Fibroblast of lung (primary cell): ENCODE data around the gene IMMP2L. TPM values are rescaled to one million over a fixed set of nuclear protein-coding genes. Genes with fewer than 3 reads are reported as not detected.

ENCODE experiments used
- DNase-seq, 2 donors: peaks; one replicate each; pipeline versions ENCODE4 v3.0.0 to v3.0.0-alpha.2; 2010; ENCODE audit warnings: low read depth in 2 of 2
- H2AFZ ChIP-seq: 2 replicates; pipeline ENCODE4 v1.5.1; 2012; ENCODE audit warnings: low read length, control low read depth, inconsistent platforms
- H3K27ac ChIP-seq: 2 replicates; pipeline ENCODE4 v1.5.1; 2011; ENCODE audit warnings: low read length, control low read depth; ENCODE audit not compliant: insufficient read depth
- H3K27me3 ChIP-seq: 2 replicates; pipeline ENCODE4 v1.5.1; 2011; ENCODE audit warnings: mild to moderate bottlenecking, low read length; ENCODE audit not compliant: control insufficient read depth, insufficient read depth
- H3K36me3 ChIP-seq: 2 replicates; pipeline ENCODE4 v1.5.1; 2011; ENCODE audit warnings: low read length; ENCODE audit not compliant: control insufficient read depth, insufficient read depth
- H3K4me1 ChIP-seq: 2 replicates; pipeline ENCODE4 v1.5.1; 2011; ENCODE audit warnings: low read length; ENCODE audit not compliant: control insufficient read depth, insufficient read depth; ENCODE audit errors: extremely low read depth
- H3K4me2 ChIP-seq: 2 replicates; pipeline ENCODE4 v1.5.1; 2011; ENCODE audit warnings: low read length, control low read depth; ENCODE audit not compliant: insufficient read depth; ENCODE audit errors: extremely low read depth
- H3K4me3 ChIP-seq, 4 experiments: fragments of 200-600 bp in 1 of 4; sonication (generic) in 1 of 4; replicated peaks in 1 of 4; 2 replicates each; pipeline ENCODE4 v1.5.1; 2011 to 2016; ENCODE audit warnings: low read length in 4 of 4, low read depth in 3 of 4, mild to moderate bottlenecking in 3 of 4, control low read depth in 2 of 4, inconsistent platforms in 1 of 4, mixed read lengths in 1 of 4; ENCODE audit not compliant: insufficient read depth in 1 of 4; ENCODE audit errors: control extremely low read depth in 1 of 4
- H3K79me2 ChIP-seq: 2 replicates; pipeline ENCODE4 v1.5.1; 2012; ENCODE audit warnings: mild to moderate bottlenecking, low read length, inconsistent platforms; ENCODE audit not compliant: control insufficient read depth, insufficient read depth
- H3K9ac ChIP-seq: 2 replicates; pipeline ENCODE4 v1.5.1; 2011; ENCODE audit warnings: mild to moderate bottlenecking, low read length, control low read depth; ENCODE audit not compliant: insufficient read depth
- H3K9me3 ChIP-seq: 2 replicates; pipeline ENCODE4 v1.5.1; 2012; ENCODE audit warnings: low read depth, low read length; ENCODE audit not compliant: control insufficient read depth, insufficient read depth
- H4K20me1 ChIP-seq: 2 replicates; pipeline ENCODE4 v1.5.1; 2011; ENCODE audit warnings: low read length; ENCODE audit not compliant: control insufficient read depth, insufficient read depth; ENCODE audit errors: extremely low read depth
- EZH2 ChIP-seq: IDR thresholded peaks from 2 replicates; pipeline ENCODE4 v1.5.1; 2012; ENCODE audit warnings: low read length, control low read depth, mild to moderate bottlenecking; ENCODE audit errors: missing control alignments
- polyA plus RNA-seq, 2 donors: library from polyadenylated mRNA; depleted of rRNA in 1 of 2; stranded (reverse) in 1 of 2; unstranded in 1 of 2; fragments of >200 nt; gene quantifications; 2 replicates each; pipeline ENCODE4 v1.2.1, GENCODE V29; 2011 to 2012; ENCODE audit warnings: missing spikeins in 1 of 2
- total RNA-seq: library from RNA; depleted of rRNA; stranded (reverse); fragments of >200 nt; gene quantifications from 2 replicates; pipeline ENCODE4 v1.2.1, GENCODE V29; 2014
- TF ChIP-seq, protein P1 (sequence below), 2 donors: IDR thresholded peaks in 1 of 2; conservative IDR thresholded peaks in 1 of 2; 1 replicate in 1 of 2; 2 replicates in 1 of 2; pipeline ENCODE4 v1.5.1; 2011 to 2012; ENCODE audit warnings: low read length in 2 of 2, control low read depth in 1 of 2, inconsistent platforms in 1 of 2, low read depth in 1 of 2, mild to moderate bottlenecking in 1 of 2

IMMP2L gene
- total and polyA plus RNA-seq, 2 donors (not counting 1 experiment from before 2014, with no cell fraction given) = 6.9 to 14.4 TPM

- no peak overlapping the region for H3K9ac ChIP-seq
- H3K27me3 ChIP-seq = no peaks in the 10 kb centered on the region
- H3K9me3 ChIP-seq = no peaks in the 10 kb centered on the region
- H3K36me3 ChIP-seq = no peaks in the 10 kb centered on the region
- H3K79me2 ChIP-seq = no peaks in the 10 kb centered on the region
- H4K20me1 ChIP-seq = no peaks in the 10 kb centered on the region
- no peak overlapping the region for H2AFZ ChIP-seq
- TF ChIP-seq EZH2 = no peak
- TF ChIP-seq, protein P1, sequence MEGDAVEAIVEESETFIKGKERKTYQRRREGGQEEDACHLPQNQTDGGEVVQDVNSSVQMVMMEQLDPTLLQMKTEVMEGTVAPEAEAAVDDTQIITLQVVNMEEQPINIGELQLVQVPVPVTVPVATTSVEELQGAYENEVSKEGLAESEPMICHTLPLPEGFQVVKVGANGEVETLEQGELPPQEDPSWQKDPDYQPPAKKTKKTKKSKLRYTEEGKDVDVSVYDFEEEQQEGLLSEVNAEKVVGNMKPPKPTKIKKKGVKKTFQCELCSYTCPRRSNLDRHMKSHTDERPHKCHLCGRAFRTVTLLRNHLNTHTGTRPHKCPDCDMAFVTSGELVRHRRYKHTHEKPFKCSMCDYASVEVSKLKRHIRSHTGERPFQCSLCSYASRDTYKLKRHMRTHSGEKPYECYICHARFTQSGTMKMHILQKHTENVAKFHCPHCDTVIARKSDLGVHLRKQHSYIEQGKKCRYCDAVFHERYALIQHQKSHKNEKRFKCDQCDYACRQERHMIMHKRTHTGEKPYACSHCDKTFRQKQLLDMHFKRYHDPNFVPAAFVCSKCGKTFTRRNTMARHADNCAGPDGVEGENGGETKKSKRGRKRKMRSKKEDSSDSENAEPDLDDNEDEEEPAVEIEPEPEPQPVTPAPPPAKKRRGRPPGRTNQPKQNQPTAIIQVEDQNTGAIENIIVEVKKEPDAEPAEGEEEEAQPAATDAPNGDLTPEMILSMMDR (conservative IDR thresholded peaks at IDR 0.05 in 1 of 2, IDR thresholded peaks at IDR 0.05 in 1 of 2; ENCODE audit: low read depth in 1 of 2, low read length in 2 of 2) = no peak
- no peak overlapping the region for H3K4me2 ChIP-seq
- DNase-seq = no peak
- no peak overlapping the region for H3K27ac ChIP-seq
- no peak overlapping the region for H3K4me3 ChIP-seq
- H3K4me1 ChIP-seq = no peaks in the 10 kb centered on the region
Measured at GRCh38 chr7:111578754-111579153, 16.5 kb upstream of the IMMP2L start.

GRCh38 chr7:111571720-111572119, 9.4 kb upstream of the IMMP2L start:
- H3K4me2 ChIP-seq = no peak overlapping the region
- H3K4me1 ChIP-seq = no peaks in the 10 kb centered on the region
- no peaks in the 10 kb centered on the region for H3K9me3 ChIP-seq
- TF ChIP-seq, protein P1 (conservative IDR thresholded peaks at IDR 0.05 in 1 of 2, IDR thresholded peaks at IDR 0.05 in 1 of 2; ENCODE audit: low read depth in 1 of 2, low read length in 2 of 2) = no peak
- no peak for TF ChIP-seq EZH2
- H3K9ac ChIP-seq = no peak overlapping the region
- H3K79me2 ChIP-seq = no peaks in the 10 kb centered on the region
- no peaks in the 10 kb centered on the region for H3K36me3 ChIP-seq
- no peak overlapping the region for H2AFZ ChIP-seq
- no peak overlapping the region for H3K27ac ChIP-seq
- no peak for DNase-seq
- H3K27me3 ChIP-seq = peaks cover 3% of the 10 kb centered on the region
- no peaks in the 10 kb centered on the region for H4K20me1 ChIP-seq
- no peak overlapping the region for H3K4me3 ChIP-seq

DNA sequence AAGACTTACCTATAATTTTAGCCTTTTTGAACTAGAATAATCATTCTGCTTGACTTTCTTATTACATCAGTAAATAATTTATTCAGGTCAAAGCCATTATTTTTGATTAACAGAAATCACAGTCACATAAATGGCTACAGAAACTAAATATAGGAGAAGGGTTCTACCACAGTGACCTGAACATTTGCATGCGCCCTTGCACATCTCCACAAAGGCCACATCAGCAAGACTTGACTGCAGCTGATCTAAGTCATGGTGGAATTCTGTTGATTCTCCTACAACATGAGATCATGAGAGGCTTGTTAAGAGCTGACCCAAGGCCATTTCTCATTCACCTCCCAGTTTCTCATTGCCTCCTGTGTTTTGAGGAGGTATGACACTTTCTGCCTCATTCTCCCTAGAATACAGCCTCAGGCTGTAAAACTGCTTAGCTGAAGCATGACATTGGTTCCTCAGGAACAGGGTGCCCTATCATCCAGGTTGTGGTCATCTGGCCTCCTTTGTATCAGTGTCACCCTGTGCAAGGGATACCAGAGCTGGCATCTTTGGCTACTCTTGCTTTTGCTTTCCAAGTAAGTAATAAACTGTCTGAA, 6.7 kb upstream of the IMMP2L start:
- TF ChIP-seq EZH2 = no peak
- TF ChIP-seq, protein P1 (conservative IDR thresholded peaks at IDR 0.05 in 1 of 2, IDR thresholded peaks at IDR 0.05 in 1 of 2; ENCODE audit: low read depth in 1 of 2, low read length in 2 of 2) = no peak
- no peak for DNase-seq
- Histone ChIP-seq H4K20me1 (no peaks in the 10 kb centered on the region), H3K27ac (no peak overlapping the region), H3K4me2 (no peak overlapping the region), H3K9me3 (no peaks in the 10 kb centered on the region), H3K27me3 (peaks cover 3% of the 10 kb centered on the region), H2AFZ (no peak overlapping the region), H3K4me1 (no peaks in the 10 kb centered on the region), H3K4me3 (no peak overlapping the region), H3K36me3 (no peaks in the 10 kb centered on the region), H3K79me2 (no peaks in the 10 kb centered on the region), H3K9ac (no peak overlapping the region)
